Endodermal cell (in vitro differentiated cells): ENCODE results near the gene PHOX2A. TPM values are rescaled to one million over a fixed set of nuclear protein-coding genes. Genes with fewer than 3 reads are reported as not detected.

Experiments used
- DNase-seq: peaks from one replicate; pipeline ENCODE4 v3.0.0-alpha.2; 2017
- H3K27ac ChIP-seq: 2 replicates; pipeline ENCODE4 v1.5.1; 2013; ENCODE audit warnings: mild to moderate bottlenecking, low read depth, low read length, moderate library complexity
- H3K27me3 ChIP-seq: 2 replicates; pipeline ENCODE4 v1.6.1; 2013; ENCODE audit warnings: mild to moderate bottlenecking, low read length, moderate library complexity; ENCODE audit not compliant: insufficient read depth, control insufficient read depth, poor library complexity, severe bottlenecking
- H3K36me3 ChIP-seq: 2 replicates; pipeline ENCODE4 v1.7.0; 2013; ENCODE audit warnings: mild to moderate bottlenecking, low read length, moderate library complexity; ENCODE audit not compliant: control insufficient read depth, insufficient read depth
- H3K4me1 ChIP-seq: one replicate; pipeline ENCODE4 v1.7.0; 2013; ENCODE audit warnings: low read length; ENCODE audit not compliant: control insufficient read depth, insufficient read depth
- H3K4me3 ChIP-seq: 2 replicates; pipeline ENCODE4 v1.5.1; 2013; ENCODE audit warnings: mild to moderate bottlenecking, low read length, moderate library complexity
- H3K9ac ChIP-seq: 2 replicates; pipeline ENCODE4 v1.6.1; 2013; ENCODE audit warnings: mild to moderate bottlenecking, low read length, moderate library complexity; ENCODE audit not compliant: poor library complexity, severe bottlenecking; ENCODE audit errors: extremely low read depth
- H3K9me3 ChIP-seq: 2 replicates; pipeline ENCODE4 v1.6.1; 2013; ENCODE audit warnings: mild to moderate bottlenecking, low read length, moderate library complexity; ENCODE audit not compliant: control insufficient read depth
- H3K27ac Mint-ChIP-seq: 2 replicates; pipeline ENCODE4 v1.8.0; 2020; ENCODE audit warnings: mixed read lengths
- H3K27me3 Mint-ChIP-seq: 2 replicates; pipeline ENCODE4 v1.8.0; 2021; ENCODE audit warnings: mild to moderate bottlenecking, mixed read lengths; ENCODE audit not compliant: insufficient read depth
- H3K36me3 Mint-ChIP-seq: 2 replicates; pipeline ENCODE4 v1.8.0; 2020; ENCODE audit warnings: low read depth, mixed read lengths
- H3K4me1 Mint-ChIP-seq: 2 replicates; pipeline ENCODE4 v1.8.0; 2020; ENCODE audit warnings: mixed read lengths
- H3K4me3 Mint-ChIP-seq: 2 replicates; pipeline ENCODE4 v1.8.0; 2020; ENCODE audit warnings: mild to moderate bottlenecking, moderate library complexity, mixed read lengths
- H3K9me3 Mint-ChIP-seq: 2 replicates; pipeline ENCODE4 v1.8.0; 2020; ENCODE audit warnings: mild to moderate bottlenecking, mixed read lengths
- CTCF ChIP-seq: fragments of 200-600 bp; sonication (generic); conservative IDR thresholded peaks from 2 replicates; pipeline ENCODE4 v1.5.0; 2021; ENCODE audit warnings: antibody characterized with exemption, mild to moderate bottlenecking
- WGBS, 2 experiments: methylation state at CpG; one replicate each; pipeline versions ENCODE4 v1.1.5 to v1.1.7; 2013; ENCODE audit warnings: missing lambda C conversion rate in 2 of 2, mixed read lengths in 1 of 2; ENCODE audit not compliant: insufficient coverage in 1 of 2, insufficient read length in 1 of 2; 5-methylcytosine and 5-hydroxymethylcytosine counted together
- total RNA-seq, 2 donors: library from RNA; stranded (reverse); fragmentation: NEBNext Ultra II Directional in 1 of 2; extraction: Animal tissue kit (Norgen Biotek cat#: 25700) in 1 of 2; gene quantifications; 2 replicates in 1 of 2; 3 replicates in 1 of 2; pipeline ENCODE4 v1.2.1, GENCODE V29; 2021

The PHOX2A gene
- total RNA-seq, 2 donors from 2014 or later, result 0.92 TPM; not detected in 1

- no peaks in the 10 kb centered on the region for H3K9me3 Mint-ChIP-seq
- Histone ChIP-seq H3K4me3 (peak overlapping the region; percentile 74), H3K27me3 (no peaks in the 10 kb centered on the region), H3K36me3 (peaks cover 12% of the 10 kb centered on the region), H3K9me3 (no peaks in the 10 kb centered on the region), H3K4me1 (peaks cover 16% of the 10 kb centered on the region), H3K9ac (peak overlapping the region; percentile 0), H3K27ac (no peak overlapping the region)
- peak; percentile 71 for DNase-seq
- peaks cover 9% of the 10 kb centered on the region for H3K27me3 Mint-ChIP-seq
- 60 to 67% methylated on average over 2 to 6 of the region's 6 CpGs for WGBS, 2 experiments
- H3K4me1 Mint-ChIP-seq, result peaks cover 36% of the 10 kb centered on the region
- peak overlapping the region; percentile 83 for H3K27ac Mint-ChIP-seq
- H3K36me3 Mint-ChIP-seq, result peaks cover 11% of the 10 kb centered on the region
- TF ChIP-seq CTCF, result no peak
- peak overlapping the region; percentile 98 for H3K4me3 Mint-ChIP-seq
Observed at GRCh38 chr11:72222106-72222891, 21.7 kb downstream of the PHOX2A start.

GRCh38 chr11:72221386-72222075 is 22.4 kb downstream of the PHOX2A start:
- Histone ChIP-seq H3K4me3 (no peak overlapping the region), H3K9me3 (no peaks in the 10 kb centered on the region), H3K9ac (no peak overlapping the region), H3K4me1 (peaks cover 10% of the 10 kb centered on the region), H3K27me3 (no peaks in the 10 kb centered on the region), H3K27ac (no peak overlapping the region), H3K36me3 (peaks cover 4% of the 10 kb centered on the region)
- Mint-ChIP-seq H3K9me3 (no peaks in the 10 kb centered on the region), H3K4me3 (no peak overlapping the region), H3K36me3 (peaks cover 4% of the 10 kb centered on the region), H3K27me3 (peaks cover 14% of the 10 kb centered on the region), H3K27ac (no peak overlapping the region), H3K4me1 (peaks cover 31% of the 10 kb centered on the region)
- 90 to 96% methylated on average over 6 to 7 of the region's 7 CpGs for WGBS, 2 experiments
- peak; percentile 50 for DNase-seq
- TF ChIP-seq CTCF, result no peak

- peaks cover 10% of the 10 kb centered on the region for H3K4me1 ChIP-seq
- Mint-ChIP-seq H3K4me3 (no peak overlapping the region), H3K36me3 (no peaks in the 10 kb centered on the region), H3K9me3 (no peaks in the 10 kb centered on the region), H3K27ac (no peak overlapping the region), H3K4me1 (peaks cover 29% of the 10 kb centered on the region), H3K27me3 (peaks cover 19% of the 10 kb centered on the region)
- H3K27ac ChIP-seq, result no peak overlapping the region
- no peaks in the 10 kb centered on the region for H3K36me3 ChIP-seq
- no peaks in the 10 kb centered on the region for H3K27me3 ChIP-seq
- TF ChIP-seq CTCF, result no peak
- DNase-seq, result peak; percentile 37
- WGBS, 2 experiments, result 87 to 98% methylated on average over 4 to 10 of the region's 10 CpGs
- no peak overlapping the region for H3K4me3 ChIP-seq
- no peak overlapping the region for H3K9ac ChIP-seq
- no peaks in the 10 kb centered on the region for H3K9me3 ChIP-seq
Observed at GRCh38 chr11:72220696-72221363, 23.1 kb downstream of the PHOX2A start.
